Activated CD4-positive, alpha-beta T cell treated with anti-CD3 and anti-CD28 coated beads, Interleukin-2, amount 10 ng/mL, durations not matched to agents 24 days and 14 days (primary cell): Measurements from ENCODE around the gene WWC2. TPM values are rescaled to one million over a fixed set of nuclear protein-coding genes. Genes with fewer than 3 reads are reported as not detected.
A peak's percentile ranks its signal among the peaks of the same experiment; 100 is the strongest.
"Not testable (repeated sequence)": the region's sequence is repeated elsewhere in the genome, so short reads cannot be mapped to it uniquely, and the experiment has no call there.

Experiments
- DNase-seq: peaks from one replicate; pipeline ENCODE4 v3.0.0; 2022
- H3K27ac Mint-ChIP-seq: one replicate; pipeline ENCODE4 v1.8.0; 2022; ENCODE audit warnings: mild to moderate bottlenecking, mixed read lengths
- H3K27me3 Mint-ChIP-seq: one replicate; pipeline ENCODE4 v1.8.0; 2022; ENCODE audit warnings: mixed read lengths
- H3K36me3 Mint-ChIP-seq: one replicate; pipeline ENCODE4 v1.8.0; 2022; ENCODE audit warnings: low read depth, mild to moderate bottlenecking, mixed read lengths
- H3K4me1 Mint-ChIP-seq: one replicate; pipeline ENCODE4 v1.8.0; 2021; ENCODE audit warnings: mixed read lengths
- H3K4me3 Mint-ChIP-seq: one replicate; pipeline ENCODE4 v1.8.0; 2022; ENCODE audit warnings: mild to moderate bottlenecking, moderate library complexity, mixed read lengths
- H3K9me3 Mint-ChIP-seq: one replicate; pipeline ENCODE4 v1.8.0; 2021; ENCODE audit warnings: mixed read lengths
- intact Hi-C: fragments of 100-400 bp; cut with micrococcal nuclease; formaldehyde crosslinking; loops from one replicate; pipeline ENCODE4 v1.15.1; 2023
- total RNA-seq: library from RNA; stranded (reverse); gene quantifications from 2 replicates; pipeline ENCODE4 v1.2.3, GENCODE V29; 2022

WWC2 gene
- total RNA-seq, 1 donor from 2014 or later: 0.40 TPM

- H3K4me1 Mint-ChIP-seq: peaks cover 1% of the 10 kb centered on the region
Measured at GRCh38 chr4:183178201-183178600, 79.1 kb downstream of the WWC2 start.

GRCh38 chr4:183180096-183180495, 81.0 kb downstream of the WWC2 start:
- Mint-ChIP-seq H3K4me3 (no peak overlapping the region), H3K4me1 (peaks cover 5% of the 10 kb centered on the region), H3K36me3 (no peaks in the 10 kb centered on the region), H3K9me3 (peaks cover 6% of the 10 kb centered on the region), H3K27me3 (peaks cover 39% of the 10 kb centered on the region), H3K27ac (no peak overlapping the region)
- intact Hi-C loops: loop anchor here (10.0 kb wide), 1 partner anchor 215 kb away; no protein-coding TSS in a partner anchor
- no peak for DNase-seq

More at GRCh38 chr4:183178201-183178600, 79.1 kb downstream of the WWC2 start:
- Mint-ChIP-seq H3K9me3 (no peaks in the 10 kb centered on the region), H3K27ac (no peak overlapping the region), H3K36me3 (no peaks in the 10 kb centered on the region), H3K27me3 (peaks cover 44% of the 10 kb centered on the region), H3K4me3 (no peak overlapping the region)
- DNase-seq: no peak
- intact Hi-C loops: no loop called here

- no peak overlapping the region for H3K4me3 Mint-ChIP-seq
- DNase-seq: no peak
- intact Hi-C loops: loop anchor here (10.0 kb wide), 1 partner anchor 214 kb away; no protein-coding TSS in a partner anchor
- no peaks in the 10 kb centered on the region for H3K36me3 Mint-ChIP-seq
- no peak overlapping the region for H3K27ac Mint-ChIP-seq
- peaks cover 42% of the 10 kb centered on the region for H3K27me3 Mint-ChIP-seq
- H3K9me3 Mint-ChIP-seq: peaks cover 6% of the 10 kb centered on the region
- peaks cover 8% of the 10 kb centered on the region for H3K4me1 Mint-ChIP-seq
Measured at GRCh38 chr4:183180621-183181020, 81.6 kb downstream of the WWC2 start.

- intact Hi-C loops: loop anchor here (10.0 kb wide), 1 partner anchor 214 kb away; no protein-coding TSS in a partner anchor
- H3K4me1 Mint-ChIP-seq: peaks cover 8% of the 10 kb centered on the region
- H3K27ac Mint-ChIP-seq: no peak overlapping the region
- no peaks in the 10 kb centered on the region for H3K36me3 Mint-ChIP-seq
- no peak overlapping the region for H3K4me3 Mint-ChIP-seq
- H3K9me3 Mint-ChIP-seq: peaks cover 6% of the 10 kb centered on the region
- no peak for DNase-seq
- peaks cover 40% of the 10 kb centered on the region for H3K27me3 Mint-ChIP-seq
Measured at GRCh38 chr4:183181081-183181480, 82.0 kb downstream of the WWC2 start.

- Mint-ChIP-seq H3K36me3 (no peaks in the 10 kb centered on the region), H3K27me3 (peaks cover 45% of the 10 kb centered on the region), H3K4me1 (peaks cover 8% of the 10 kb centered on the region), H3K27ac (no peak overlapping the region), H3K9me3 (peaks cover 6% of the 10 kb centered on the region), H3K4me3 (no peak overlapping the region)
- intact Hi-C loops: loop anchor here (10.0 kb wide), 1 partner anchor 212 kb away; no protein-coding TSS in a partner anchor
- peak; percentile 61 for DNase-seq
Measured at GRCh38 chr4:183182873-183183725, 84.0 kb downstream of the WWC2 start.

- Mint-ChIP-seq H3K9me3 (peaks cover 6% of the 10 kb centered on the region), H3K36me3 (no peaks in the 10 kb centered on the region), H3K27ac (no peak overlapping the region), H3K4me3 (no peak overlapping the region), H3K4me1 (peaks cover 8% of the 10 kb centered on the region), H3K27me3 (peaks cover 50% of the 10 kb centered on the region)
- intact Hi-C loops: loop anchor here (10.0 kb wide), 1 partner anchor 211 kb away; no protein-coding TSS in a partner anchor
- DNase-seq: no peak
Measured at GRCh38 chr4:183183906-183184535, 85.0 kb downstream of the WWC2 start.

- no peak overlapping the region for H3K4me3 Mint-ChIP-seq
- peaks cover 8% of the 10 kb centered on the region for H3K4me1 Mint-ChIP-seq
- no peaks in the 10 kb centered on the region for H3K36me3 Mint-ChIP-seq
- peak; percentile 59 for DNase-seq
- peaks cover 6% of the 10 kb centered on the region for H3K9me3 Mint-ChIP-seq
- intact Hi-C loops: loop anchor here (10.0 kb wide), 1 partner anchor 210 kb away; no protein-coding TSS in a partner anchor
- H3K27me3 Mint-ChIP-seq: peaks cover 45% of the 10 kb centered on the region
- H3K27ac Mint-ChIP-seq: no peak overlapping the region
Measured at GRCh38 chr4:183185018-183185417, 86.0 kb downstream of the WWC2 start.

- Mint-ChIP-seq H3K27me3 (peaks cover 44% of the 10 kb centered on the region), H3K27ac (no peak overlapping the region), H3K4me3 (no peak overlapping the region), H3K4me1 (peaks cover 8% of the 10 kb centered on the region), H3K9me3 (peaks cover 6% of the 10 kb centered on the region), H3K36me3 (no peaks in the 10 kb centered on the region)
- no peak for DNase-seq
- intact Hi-C loops: loop anchor here (10.0 kb wide), 1 partner anchor 209 kb away; no protein-coding TSS in a partner anchor
Measured at GRCh38 chr4:183185559-183185958, 86.5 kb downstream of the WWC2 start.

- Mint-ChIP-seq H3K27me3 (peaks cover 40% of the 10 kb centered on the region), H3K4me3 (no peak overlapping the region), H3K9me3 (peaks cover 6% of the 10 kb centered on the region), H3K36me3 (no peaks in the 10 kb centered on the region), H3K4me1 (peaks cover 8% of the 10 kb centered on the region), H3K27ac (no peak overlapping the region)
- no peak for DNase-seq
- intact Hi-C loops: loop anchor here (10.0 kb wide), 1 partner anchor 208 kb away; no protein-coding TSS in a partner anchor
Measured at GRCh38 chr4:183186813-183187212, 87.8 kb downstream of the WWC2 start.

GRCh38 chr4:183190900-183191527, 92.0 kb downstream of the WWC2 start:
- no peaks in the 10 kb centered on the region for H3K36me3 Mint-ChIP-seq
- H3K4me3 Mint-ChIP-seq: no peak overlapping the region
- H3K4me1 Mint-ChIP-seq: no peaks in the 10 kb centered on the region
- peaks cover 47% of the 10 kb centered on the region for H3K27me3 Mint-ChIP-seq
- intact Hi-C loops: no loop called here
- no peak for DNase-seq
- H3K9me3 Mint-ChIP-seq: no peaks in the 10 kb centered on the region
- H3K27ac Mint-ChIP-seq: no peak overlapping the region

GRCh38 chr4:183191630-183192029, 92.6 kb downstream of the WWC2 start:
- DNase-seq: no peak
- Mint-ChIP-seq H3K27me3 (peaks cover 42% of the 10 kb centered on the region), H3K4me1 (no peaks in the 10 kb centered on the region), H3K27ac (no peak overlapping the region), H3K4me3 (no peak overlapping the region), H3K36me3 (no peaks in the 10 kb centered on the region), H3K9me3 (no peaks in the 10 kb centered on the region)
- intact Hi-C loops: no loop called here

GRCh38 chr4:183192571-183192970, 93.5 kb downstream of the WWC2 start:
- DNase-seq: no peak
- no peaks in the 10 kb centered on the region for H3K9me3 Mint-ChIP-seq
- H3K36me3 Mint-ChIP-seq: no peaks in the 10 kb centered on the region
- intact Hi-C loops: no loop called here
- no peak overlapping the region for H3K4me3 Mint-ChIP-seq
- H3K27ac Mint-ChIP-seq: no peak overlapping the region
- H3K4me1 Mint-ChIP-seq: no peaks in the 10 kb centered on the region
- peaks cover 40% of the 10 kb centered on the region for H3K27me3 Mint-ChIP-seq

GRCh38 chr4:183193730-183194338, 94.8 kb downstream of the WWC2 start:
- H3K27ac Mint-ChIP-seq, H3K36me3 Mint-ChIP-seq, H3K4me1 Mint-ChIP-seq, H3K4me3 Mint-ChIP-seq, H3K9me3 Mint-ChIP-seq, DNase-seq, intact Hi-C loops: not testable (repeated sequence)
- H3K27me3 Mint-ChIP-seq: peaks cover 37% of the 10 kb centered on the region
